NCI-H146 (cell line): ENCODE measurements around the gene EIF2B2.
"Not testable (repeated sequence)": the region's sequence is repeated elsewhere in the genome, so short reads cannot be mapped to it uniquely, and the experiment has no call there.

ENCODE experiments used
- DNase-seq: peaks from one replicate; lab custom pipeline; 2025; lab: John Stamatoyannopoulos, UW

Gene EIF2B2

DNA sequence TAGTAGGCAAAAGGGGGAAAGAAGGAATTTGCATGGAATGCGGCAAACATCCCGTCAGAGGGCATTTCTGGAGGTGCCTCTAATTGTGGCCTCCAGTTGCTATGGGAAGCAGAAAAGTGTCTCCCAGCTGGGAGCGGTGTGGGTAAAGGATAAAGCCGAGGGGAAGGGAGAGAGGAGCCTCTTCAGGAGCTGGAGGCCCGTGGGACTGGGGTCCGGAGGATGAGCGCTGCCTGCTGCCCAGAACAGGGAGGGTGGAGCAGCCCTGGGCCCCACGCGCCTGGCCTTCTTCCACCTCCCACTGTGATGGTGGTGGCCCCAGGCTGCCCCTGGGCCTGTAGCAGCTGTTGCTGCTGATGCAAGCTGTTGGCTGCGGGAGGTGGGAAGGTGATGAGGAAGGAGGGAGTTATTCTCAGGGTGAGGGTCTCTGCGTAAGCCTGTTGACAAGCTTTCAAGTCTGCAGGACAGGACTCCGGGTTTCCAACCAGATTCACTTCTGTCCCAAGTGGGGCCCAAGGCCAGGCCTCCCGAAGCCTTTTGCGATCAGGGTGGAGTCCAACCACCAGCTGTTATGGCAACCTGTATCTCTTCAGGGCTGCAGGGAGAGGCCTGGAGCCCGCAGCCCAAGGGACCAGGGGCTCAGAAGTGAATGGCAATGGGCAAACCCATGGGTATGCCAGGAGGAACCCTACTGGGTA, 28.2 kb upstream of the EIF2B2 start:
- DNase-seq, result no peak

DNA sequence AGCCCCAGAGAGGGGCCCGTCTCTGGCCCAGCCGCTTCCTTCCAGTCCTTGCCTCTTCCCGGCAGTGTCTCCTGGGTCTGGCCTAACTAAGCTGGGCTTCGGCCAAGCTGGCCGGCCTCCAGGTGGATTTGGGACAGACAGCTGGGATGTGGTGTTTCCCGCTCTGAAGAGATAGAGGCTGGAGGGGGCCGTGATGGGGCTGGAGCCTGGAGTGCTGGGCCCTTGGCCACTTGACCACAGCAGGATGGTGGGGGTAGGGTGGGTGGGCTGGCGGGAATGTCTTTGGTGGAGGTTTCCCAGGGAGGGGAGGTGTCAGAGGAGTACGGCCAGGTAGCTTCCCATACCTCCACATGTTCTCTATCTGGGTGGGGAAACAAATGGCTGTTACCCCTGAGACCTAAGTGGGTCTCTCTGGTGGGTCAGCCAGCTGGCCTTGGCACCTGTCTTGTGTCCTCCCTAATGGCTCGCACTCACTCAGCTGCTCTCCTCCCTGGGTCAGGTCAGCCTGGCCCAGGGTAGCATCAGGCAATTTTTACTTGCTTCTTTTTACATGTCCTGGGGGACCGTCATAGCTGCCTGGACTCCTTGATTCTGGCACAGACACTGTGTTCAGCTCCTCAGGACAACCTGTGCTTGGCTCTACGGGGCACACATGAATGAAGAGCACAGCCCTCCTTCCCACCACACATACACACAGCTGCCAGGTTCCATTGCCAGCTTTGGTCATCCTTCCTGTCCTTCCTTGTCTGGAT, 27.5 kb upstream of the EIF2B2 start:
- no peak for DNase-seq

DNA sequence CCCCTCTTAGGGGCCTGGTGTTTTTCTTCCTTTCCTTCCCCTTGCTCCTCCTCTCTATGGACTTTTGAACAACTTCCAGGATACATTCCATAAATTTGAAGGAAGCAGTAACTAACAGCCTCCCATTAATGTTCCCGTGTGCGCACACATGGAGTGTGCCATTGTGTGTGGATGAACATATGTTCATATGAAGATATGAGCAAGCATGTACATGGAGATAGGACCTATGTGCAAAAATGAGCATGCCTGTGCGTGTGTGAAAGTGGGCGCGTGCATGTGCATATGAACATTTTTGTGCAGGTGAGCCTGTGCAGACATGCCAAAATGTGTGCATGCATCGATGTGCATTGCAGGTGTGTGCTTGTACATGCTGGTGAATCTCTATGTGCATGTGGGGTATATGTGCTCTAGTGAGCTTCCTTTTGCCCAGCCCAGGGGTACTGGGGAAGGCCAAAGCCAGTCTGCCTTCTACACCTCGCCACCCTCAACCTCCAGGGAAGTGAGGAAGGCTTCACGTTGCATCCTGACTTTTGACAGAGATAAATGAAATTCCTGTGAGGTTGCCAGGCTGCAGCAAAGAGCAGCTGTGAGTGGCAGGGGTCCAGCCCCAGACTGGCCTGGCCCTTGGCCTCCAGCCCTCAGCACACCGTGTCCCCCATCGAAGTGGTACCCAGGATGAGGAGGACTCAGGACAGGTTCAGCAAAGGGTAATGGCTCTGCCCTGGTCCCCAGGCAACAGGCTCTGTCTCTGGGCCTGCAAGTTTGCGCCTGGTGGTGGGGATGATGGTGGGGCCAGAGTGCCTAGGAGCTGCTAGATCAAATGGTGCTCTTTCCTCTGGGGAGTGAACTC, 26.2 kb upstream of the EIF2B2 start:
- no peak for DNase-seq

DNA sequence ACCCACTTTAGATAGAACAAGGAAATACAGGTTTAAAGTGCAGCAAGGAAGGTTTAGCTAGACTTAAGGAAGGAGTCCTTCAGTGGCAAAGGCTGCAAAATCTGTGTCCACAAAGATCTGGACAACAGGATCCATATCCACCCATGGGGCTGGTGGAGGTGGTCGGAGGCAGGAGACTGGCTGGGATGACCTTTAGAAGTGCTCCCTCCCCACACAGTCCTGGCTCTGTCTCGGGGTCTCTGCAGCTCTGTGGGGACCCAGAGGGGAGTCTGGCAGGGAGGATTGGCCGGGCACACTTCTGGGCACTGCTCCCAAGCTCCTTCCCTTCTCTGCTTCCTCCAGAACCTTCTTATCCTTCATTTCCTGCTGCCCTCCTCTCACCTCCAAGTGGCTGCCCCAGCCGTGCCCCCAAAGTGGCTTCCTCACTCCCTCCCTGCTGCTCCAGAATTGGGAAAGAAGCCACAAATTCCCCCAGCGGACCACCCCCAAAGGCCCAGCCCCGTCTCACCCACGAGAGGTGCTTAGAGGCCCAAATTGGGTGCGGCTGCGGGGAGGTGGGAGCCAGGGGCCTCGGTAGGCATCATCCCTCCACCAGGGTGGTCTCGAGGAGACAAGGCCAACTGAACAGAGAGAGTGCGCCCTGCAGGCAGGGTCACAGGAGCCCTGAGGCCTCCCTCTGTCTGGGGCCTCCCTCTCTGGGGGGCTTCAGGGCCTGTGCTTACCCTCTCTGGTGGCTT, 25.4 kb upstream of the EIF2B2 start:
- DNase-seq, result no peak

DNA sequence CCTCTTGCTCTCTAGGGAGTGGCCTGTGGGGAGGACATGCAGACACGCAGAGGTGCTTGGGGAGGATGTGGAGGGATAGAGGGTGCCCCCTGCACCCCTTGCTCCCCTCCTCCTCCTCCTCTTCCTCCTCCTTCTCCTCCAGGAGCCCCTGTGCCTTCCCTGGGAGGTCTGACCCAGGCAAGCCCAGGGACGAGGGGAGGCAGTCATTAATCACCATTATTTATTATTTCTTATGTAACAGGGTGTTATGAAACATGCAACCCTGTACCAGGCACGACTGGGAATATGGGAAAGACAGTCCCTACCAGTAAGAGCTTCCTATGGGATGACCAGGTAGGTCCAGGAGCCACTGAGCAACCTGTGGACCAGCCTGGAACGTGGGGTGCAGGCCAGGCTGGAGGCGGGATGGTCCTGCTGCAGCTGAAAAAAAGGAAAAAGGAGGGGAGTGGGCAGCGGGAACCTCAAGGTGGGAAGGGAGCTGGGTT, 24.8 kb upstream of the EIF2B2 start:
- no peak for DNase-seq

DNA sequence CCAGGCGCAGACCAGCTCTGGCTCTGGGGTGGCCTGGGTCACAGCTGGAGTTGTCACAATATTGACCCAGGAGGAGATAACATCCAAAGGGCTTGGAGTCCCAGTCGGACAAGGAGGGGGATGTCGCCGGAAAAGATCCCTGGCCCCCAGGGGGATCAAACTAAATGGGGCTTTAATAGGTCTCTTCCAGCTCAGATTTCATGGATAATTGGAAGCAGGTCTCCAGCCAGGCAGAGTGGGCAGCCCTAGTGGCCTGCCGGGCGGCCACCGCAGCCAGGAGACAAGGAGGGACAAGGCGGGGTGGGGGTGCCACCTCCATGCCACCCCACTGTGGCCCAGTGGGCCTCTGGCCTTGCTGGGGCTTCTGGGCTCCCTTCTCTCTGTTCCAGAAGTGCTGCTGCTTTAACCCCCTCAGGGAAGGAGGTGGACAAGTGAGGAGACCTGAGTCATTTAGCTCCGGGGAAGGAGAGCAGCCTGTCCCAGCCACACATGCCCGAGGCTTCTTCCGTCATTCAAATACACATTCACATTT, 24.2 kb upstream of the EIF2B2 start:
- DNase-seq, result peak; percentile 77

DNA sequence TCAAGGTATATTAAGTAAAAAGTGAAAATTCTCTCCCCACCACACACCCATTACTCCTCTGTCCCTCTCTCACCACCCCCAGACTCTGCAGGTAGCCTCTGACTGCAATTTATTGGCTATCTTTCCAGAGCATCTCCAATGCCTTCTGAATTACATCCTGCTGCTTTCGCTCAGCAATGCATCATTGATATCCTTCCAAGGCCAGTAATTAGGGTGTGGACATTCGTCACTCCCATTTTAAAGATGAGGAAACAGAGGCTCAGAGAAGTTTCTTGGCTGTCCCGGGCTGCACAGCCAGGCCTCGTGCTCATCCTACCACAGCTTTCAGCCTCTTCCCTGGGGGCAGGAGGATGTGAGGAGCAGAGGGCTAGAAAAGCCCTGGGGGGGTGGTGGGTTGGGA, 23.7 kb upstream of the EIF2B2 start:
- no peak for DNase-seq

DNA sequence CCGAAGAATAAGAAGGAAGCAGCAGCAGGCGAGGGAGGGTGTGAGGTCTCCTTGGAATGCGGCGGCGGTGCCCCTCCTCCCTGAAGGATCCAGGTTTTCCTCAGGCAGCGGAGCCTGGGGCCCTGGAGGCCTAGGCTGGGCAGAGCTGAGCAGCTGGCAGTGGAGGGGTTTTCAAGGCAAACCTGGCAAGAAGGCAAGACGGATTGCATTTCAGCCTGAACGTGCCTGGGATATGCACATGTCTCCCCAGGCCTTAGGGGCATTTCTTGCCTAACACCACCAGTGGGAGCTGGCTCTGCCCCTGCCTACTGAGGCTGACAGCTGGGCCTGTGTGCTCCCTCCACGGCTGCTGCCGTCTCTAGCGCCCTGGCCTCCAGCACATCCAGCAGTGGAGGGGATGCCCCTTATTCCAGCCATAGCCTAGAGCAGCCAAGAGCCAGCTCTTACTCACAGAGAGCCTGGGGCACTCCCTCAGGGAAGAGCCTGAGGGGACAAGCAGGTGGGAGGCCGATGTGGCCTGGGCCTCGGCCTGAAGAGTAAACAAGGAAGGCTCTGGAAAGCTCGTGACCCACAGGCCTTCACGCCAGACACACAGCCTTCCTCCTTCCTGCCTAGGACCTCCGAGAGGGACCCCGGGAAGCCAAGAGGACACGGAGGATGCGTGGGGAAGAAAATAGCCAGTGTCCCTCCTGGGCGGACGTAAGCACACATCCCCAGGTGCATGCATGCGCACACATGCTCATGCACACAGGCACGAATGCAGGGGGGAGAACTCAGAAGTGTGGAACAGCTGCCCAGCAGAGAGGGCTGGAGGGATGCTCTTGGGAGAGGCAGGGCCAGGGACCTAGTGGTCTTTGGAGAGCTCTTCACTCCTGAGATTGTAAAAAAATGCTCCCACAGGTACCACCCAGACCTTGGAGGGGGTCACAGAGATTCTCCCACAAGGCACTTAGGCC, 23.0 kb upstream of the EIF2B2 start:
- peak; percentile 72 for DNase-seq

DNA sequence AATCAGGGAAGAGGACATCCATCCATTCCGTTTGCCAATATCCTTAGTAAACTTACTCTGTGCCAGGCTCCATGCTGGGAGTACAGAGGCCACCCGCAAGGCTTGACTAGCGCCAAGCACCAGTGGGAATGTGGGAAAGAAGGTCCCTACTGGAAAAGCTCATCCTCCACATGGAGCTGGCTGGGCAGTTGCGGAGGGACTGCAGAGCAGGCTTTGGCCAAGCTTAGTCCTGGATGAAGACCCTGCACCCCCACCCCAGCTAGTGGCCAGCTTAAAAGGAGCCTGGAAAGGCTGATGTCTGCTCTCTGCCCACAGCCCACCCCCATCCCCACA, 22.4 kb upstream of the EIF2B2 start:
- DNase-seq, result peak; percentile 28

DNA sequence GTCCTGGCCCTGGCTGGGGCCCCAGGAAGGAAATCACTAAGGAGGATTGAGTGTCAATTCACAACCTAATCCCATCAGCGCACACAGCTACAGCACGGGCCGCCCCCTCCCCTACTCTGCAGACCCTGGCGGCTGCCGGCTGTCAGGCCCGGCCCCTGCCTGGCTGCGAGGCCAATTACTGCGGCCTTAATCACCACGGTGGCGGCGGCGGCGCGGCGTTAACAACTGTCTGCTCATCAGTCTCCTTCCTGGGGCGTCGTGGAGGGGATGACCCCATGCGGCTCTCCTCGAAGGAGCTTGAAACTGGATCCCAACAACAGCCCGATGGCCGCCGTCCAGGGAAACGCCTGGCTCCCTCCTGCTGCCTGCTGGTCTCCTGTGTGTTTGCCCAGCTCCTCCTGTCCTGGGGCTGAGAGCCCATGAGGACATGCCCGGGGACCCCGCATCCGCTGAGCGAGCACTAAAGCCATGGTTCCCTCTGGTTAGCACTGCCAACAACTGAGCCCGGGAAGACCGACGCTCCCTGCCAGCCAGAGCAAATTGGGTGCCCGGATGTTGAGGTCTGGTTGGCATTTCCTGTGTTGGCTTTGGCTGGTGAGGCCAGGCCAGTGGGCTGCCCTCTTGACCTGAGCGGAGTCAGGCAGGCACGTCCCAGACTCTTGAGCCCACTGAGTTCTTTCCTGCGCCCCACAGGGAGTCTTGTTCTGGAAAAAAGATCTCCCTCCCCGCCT, 21.8 kb upstream of the EIF2B2 start:
- peak; percentile 59 for DNase-seq

DNA sequence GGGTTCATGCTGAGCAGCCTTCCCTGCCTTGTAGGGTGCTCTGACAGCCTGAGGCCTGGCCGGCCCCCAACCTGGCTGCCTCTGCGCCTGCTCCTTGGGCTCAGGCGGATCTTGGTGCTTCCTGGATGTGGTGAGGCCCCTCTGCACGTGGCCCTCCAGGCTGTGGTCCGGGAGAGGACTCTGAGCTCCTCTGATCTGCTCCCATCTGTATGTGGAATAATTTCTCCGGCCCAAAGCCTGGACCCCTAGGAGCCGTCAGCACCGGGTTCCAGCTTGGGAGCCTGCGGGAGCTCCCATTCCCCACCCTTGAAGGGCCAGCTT, 21.3 kb upstream of the EIF2B2 start:
- no peak for DNase-seq

DNA sequence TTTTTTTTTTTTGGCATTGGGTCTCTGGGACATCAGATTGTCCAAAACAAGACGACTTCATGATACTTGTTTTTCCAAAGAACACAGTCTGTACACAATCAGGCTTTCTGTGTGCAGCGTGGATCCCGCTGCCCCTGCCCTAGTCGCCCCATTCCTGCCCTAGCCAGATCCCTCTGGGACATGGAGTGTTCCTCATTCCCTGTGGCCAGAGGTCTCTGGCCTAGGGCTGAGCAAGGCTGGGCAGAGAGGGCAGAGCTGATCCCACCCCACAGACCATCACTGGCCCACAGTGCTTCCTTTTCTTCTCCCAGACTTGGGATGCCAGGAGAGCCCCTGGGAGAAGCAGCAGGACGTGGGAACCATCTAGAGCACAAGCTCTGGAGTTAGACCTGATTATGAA, 20.9 kb upstream of the EIF2B2 start:
- DNase-seq, result no peak

DNA sequence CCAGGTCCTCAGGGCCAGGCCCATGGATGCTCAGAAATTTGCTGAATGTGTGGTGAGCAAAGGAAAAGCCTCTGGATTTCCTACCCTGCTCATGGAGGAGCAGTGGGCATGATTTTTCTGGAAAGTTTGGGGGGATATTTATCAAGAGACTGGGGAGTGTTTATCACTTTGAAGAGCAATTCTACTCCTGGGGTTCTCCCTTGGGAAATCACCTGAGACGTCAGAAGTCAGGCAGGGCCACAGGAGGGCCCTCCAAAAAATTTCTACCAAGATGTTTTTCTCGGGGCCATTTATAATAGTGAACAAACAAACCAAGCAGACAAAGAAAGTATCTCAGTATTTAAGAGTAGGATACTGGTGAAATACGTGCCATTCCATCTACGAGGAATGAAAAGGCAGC, 20.1 kb upstream of the EIF2B2 start:
- DNase-seq, result no peak

DNA sequence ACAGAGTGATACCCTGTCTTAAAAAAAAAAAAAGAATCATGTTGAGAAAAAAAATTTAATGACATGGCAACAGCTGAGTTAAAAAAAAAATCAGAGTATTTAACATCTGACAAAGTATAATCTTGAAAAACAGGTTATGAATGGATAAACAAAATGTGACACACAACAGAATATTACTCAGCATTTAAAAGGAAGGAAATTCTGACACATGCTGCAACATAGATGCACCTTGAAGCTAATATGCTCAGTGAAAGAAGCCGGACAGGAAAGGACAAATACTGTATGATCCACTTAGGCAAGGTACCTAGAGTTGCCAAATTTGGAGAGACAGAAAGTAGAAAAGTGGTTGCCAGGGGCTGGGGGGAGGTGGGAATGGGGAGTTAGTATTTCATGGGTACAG, 19.4 kb upstream of the EIF2B2 start:
- no peak for DNase-seq

DNA sequence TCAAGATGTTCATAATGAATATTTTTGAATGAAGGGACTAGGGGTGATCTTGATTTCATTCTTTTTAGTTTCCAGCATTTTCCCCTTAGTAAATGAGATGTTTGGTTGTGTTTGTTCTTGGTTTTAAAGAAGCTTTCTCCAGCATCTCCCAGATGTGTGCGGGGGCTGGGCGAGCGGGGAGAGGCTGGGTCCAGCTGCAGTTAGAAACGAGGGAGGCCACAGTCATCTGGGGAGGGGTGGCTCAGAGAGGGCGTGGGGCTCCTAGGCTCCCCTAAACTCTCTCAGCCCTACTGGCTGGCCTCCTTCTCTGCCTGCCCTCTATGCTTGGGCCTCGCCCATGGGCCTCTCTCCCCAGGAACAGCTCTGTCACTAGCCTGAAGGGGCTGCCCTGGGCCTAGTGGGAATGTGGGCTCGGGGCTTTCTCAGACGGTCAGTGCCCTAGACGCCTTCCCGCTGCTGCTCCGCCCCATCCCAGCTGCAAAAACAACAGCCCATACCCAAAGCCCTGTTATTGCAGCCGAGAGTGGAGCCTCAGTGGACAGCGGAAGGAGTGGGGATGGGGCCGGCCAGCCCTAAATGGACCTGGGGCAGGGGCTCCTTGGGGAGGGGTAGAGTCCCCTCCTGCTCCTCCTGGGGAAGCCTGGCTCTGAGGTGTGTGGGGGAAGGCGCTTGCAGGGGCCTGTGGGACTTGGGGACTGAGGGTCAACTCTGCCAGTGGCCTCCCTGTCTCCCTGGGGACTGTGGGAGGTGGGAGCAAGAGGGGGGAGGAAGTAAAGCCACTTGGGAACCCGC, 18.3 kb upstream of the EIF2B2 start:
- DNase-seq, result no peak

DNA sequence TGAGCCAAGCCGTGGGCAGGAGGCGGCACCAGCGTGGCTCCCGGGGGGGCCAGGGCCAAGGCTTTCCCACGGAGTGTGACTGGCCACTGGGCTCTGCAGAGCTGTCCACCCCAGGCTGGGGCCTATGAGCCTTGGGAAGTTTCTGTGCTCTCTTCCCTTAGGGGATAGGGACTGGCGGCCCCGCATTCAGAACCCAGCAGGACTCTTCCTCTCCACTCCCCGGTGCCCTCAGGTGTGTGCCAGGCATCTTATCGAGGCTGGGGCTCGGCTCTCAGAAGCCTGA, 17.8 kb upstream of the EIF2B2 start:
- no peak for DNase-seq

DNA sequence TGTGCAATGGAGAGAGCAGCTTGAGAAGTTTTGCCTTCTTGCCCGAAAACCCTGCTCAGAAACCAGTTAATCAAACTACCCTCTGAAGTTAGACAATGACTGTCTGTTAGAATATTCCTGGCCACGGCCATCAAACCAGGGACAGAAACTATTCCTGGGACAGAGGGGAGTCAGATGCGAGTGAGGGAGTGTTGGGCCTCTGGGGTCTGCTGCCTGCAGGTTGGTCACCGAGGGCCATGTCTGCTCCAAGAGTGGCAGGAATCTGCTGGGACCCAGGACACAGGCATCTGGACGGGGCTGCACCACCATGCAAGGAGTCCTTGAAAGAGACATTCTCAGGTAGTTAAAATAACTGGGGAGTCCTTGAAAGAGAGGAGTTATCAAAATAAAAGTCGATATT, 16.9 kb upstream of the EIF2B2 start:
- no peak for DNase-seq

DNA sequence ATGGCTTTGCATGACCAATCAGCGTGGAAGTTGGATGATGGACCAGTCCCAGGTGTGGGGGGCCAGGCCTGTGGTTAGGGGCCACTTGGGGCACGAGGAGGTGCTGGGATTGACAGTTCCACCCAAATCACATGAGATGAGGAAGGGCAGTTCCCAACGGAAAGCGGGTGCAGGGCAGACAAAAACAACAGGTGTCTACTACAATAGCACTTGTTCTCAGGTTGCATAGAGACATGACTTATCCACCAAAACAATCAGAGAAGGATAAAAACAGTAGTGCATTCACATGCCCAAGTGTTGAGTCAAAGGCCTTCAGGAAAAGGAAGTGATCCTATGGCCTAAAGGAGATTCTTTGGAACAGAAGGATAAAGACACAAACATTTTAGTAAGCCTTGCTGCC, 14.6 kb upstream of the EIF2B2 start:
- DNase-seq, result no peak

DNA sequence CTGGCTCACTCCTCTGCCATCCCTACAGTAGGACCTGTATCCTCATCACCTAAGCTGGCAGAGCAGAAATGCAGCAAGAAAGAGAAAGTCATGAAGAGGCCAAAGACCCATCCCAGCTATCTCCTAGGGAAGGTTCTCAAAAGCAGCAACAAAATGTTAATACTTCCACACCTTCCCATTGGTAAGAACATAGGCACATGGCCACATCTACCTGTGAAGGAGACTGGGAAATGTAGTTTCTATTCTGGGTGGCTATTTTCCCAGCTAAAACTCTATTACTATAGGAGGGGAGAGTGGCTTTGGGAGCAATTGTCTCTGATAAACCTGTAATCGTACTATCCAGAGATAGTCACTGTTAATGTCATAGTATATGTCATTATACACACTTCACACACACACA, 13.7 kb upstream of the EIF2B2 start:
- no peak for DNase-seq

DNA sequence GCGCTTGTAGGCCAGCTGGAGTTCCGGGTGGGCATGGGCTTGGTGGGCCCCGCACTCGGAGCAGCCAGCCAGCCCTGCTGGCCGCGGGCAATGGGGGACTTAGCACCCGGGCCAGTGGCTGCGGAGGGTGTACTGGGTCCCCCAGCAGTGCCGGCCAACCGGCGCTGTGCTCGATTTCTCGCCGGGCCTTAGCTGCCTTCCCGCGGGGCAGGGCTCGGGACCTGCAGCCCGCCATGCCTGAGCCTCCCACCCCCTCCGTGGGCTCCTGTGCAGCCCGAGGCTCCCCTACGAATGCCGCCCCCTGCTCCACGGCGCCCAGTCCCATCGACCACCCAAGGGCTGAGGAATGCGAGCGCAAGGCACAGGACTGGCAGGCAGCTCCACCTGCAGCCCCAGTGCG, 8.5 kb upstream of the EIF2B2 start:
- not testable (repeated sequence) for DNase-seq
